ENCODE data around the gene AKR1B1. TPM values are rescaled to one million over a fixed set of nuclear protein-coding genes. Genes with fewer than 3 reads are reported as not detected.
"Not testable (repeated sequence)": the region's sequence is repeated elsewhere in the genome, so short reads cannot be mapped to it uniquely, and the experiment has no call there.

The AKR1B1 gene
- total RNA-seq, 4 donors from 2014 or later, result 17.8 to 47.5 (median 31.0) TPM

DNA sequence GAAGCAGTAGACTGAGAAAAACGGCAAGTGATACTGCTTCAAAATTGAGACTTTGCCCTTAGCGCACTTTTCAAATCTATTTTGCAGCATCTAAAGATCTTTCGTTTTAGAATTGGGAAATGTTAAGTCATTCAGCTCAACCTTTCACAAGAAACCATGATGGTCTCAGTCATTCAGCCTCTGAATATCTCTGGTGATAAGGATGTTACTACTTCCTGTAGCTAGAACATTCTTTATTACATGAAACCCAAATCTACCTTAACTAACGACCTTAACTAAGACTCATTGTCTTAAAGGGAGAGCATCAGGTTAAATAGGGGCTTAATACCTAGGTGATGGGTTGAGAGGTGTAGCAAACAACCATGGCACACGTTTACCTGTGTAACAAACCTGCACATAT, 42.1 kb upstream of the AKR1B1 start:
- H3K27ac ChIP-seq, result no peak overlapping the region
- WGBS, 2 donors, result 59 to 72% methylated on average over 5 of the region's 5 CpGs
- no peaks in the 10 kb centered on the region for H3K36me3 ChIP-seq
- no peak overlapping the region for H3K4me3 ChIP-seq
- H3K27me3 ChIP-seq, result no peaks in the 10 kb centered on the region
- TF ChIP-seq, protein P1, sequence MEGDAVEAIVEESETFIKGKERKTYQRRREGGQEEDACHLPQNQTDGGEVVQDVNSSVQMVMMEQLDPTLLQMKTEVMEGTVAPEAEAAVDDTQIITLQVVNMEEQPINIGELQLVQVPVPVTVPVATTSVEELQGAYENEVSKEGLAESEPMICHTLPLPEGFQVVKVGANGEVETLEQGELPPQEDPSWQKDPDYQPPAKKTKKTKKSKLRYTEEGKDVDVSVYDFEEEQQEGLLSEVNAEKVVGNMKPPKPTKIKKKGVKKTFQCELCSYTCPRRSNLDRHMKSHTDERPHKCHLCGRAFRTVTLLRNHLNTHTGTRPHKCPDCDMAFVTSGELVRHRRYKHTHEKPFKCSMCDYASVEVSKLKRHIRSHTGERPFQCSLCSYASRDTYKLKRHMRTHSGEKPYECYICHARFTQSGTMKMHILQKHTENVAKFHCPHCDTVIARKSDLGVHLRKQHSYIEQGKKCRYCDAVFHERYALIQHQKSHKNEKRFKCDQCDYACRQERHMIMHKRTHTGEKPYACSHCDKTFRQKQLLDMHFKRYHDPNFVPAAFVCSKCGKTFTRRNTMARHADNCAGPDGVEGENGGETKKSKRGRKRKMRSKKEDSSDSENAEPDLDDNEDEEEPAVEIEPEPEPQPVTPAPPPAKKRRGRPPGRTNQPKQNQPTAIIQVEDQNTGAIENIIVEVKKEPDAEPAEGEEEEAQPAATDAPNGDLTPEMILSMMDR (IDR thresholded peaks at IDR 0.05), result no peak
- TF ChIP-seq POLR2A (IDR thresholded peaks at IDR 0.05), result no peak
- no peaks in the 10 kb centered on the region for H3K9me3 ChIP-seq
- peaks cover 0 to 6% (median 0%) of the 10 kb centered on the region in 3 donors for H3K4me1 ChIP-seq
- intact Hi-C loops (cut with DNase I), result no loop called here
- DNase-seq, result no peak

DNA sequence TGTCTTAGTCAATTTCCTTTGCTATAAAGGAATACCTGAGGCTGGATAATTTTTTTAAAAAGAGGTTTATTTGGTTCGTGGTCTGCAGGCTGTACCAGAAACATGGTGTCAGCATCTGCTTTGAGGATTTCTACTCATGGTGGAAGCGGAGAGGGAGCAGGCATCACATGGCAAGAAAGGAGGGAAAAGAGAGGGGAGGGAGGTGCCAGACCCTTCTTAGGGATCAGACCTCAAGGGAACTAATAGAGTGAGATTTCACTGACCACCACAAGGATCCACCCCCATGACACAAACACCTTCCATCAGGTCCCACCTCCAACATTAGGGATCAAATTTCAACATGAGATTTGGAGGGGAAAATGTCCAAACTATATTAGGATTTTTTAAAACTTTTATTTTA, 41.5 kb upstream of the AKR1B1 start:
- intact Hi-C loops (cut with DNase I), result no loop called here
- DNase-seq, result no peak
- H3K9me3 ChIP-seq, result no peaks in the 10 kb centered on the region
- TF ChIP-seq, protein P1 (IDR thresholded peaks at IDR 0.05), result no peak
- TF ChIP-seq POLR2A (IDR thresholded peaks at IDR 0.05), result no peak
- H3K4me3 ChIP-seq, result no peak overlapping the region
- peaks cover 0 to 6% (median 0%) of the 10 kb centered on the region in 3 donors for H3K4me1 ChIP-seq
- no peaks in the 10 kb centered on the region for H3K27me3 ChIP-seq
- WGBS, 2 donors, result 82 to 93% methylated on average over 2 of the region's 2 CpGs
- H3K27ac ChIP-seq, result no peak overlapping the region
- H3K36me3 ChIP-seq, result no peaks in the 10 kb centered on the region

DNA sequence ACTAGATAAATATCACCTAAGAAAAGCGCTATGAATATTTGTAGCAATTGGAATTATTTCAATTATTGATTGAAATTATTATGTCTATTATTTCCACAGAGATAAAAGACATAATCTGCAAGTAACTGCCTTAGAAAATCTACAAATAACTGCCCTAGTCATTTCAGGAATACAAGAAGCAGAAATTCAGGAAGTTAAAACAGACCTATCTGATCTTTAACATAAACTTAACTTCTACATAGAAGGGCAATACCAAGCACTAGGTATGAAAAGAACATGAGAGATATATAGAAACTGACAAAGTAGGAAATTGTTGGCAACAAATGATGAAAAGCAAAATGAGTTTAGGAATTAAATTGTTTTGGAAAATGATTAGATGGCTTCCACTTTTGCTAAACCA, 36.6 kb upstream of the AKR1B1 start:
- no peaks in the 10 kb centered on the region for H3K9me3 ChIP-seq
- WGBS, 2 donors, result 80 to 81% methylated on average over 1 of the region's 1 CpG
- no peaks in the 10 kb centered on the region for H3K4me1 ChIP-seq
- DNase-seq, result no peak
- intact Hi-C loops (cut with DNase I), result no loop called here
- no peak for TF ChIP-seq POLR2A (IDR thresholded peaks at IDR 0.05)
- TF ChIP-seq, protein P1 (IDR thresholded peaks at IDR 0.05), result no peak
- H3K27ac ChIP-seq, result no peak overlapping the region
- H3K27me3 ChIP-seq, result peaks cover 0 to 10% (median 0%) of the 10 kb centered on the region in 4 donors
- no peaks in the 10 kb centered on the region for H3K36me3 ChIP-seq
- H3K4me3 ChIP-seq, result no peak overlapping the region

DNA sequence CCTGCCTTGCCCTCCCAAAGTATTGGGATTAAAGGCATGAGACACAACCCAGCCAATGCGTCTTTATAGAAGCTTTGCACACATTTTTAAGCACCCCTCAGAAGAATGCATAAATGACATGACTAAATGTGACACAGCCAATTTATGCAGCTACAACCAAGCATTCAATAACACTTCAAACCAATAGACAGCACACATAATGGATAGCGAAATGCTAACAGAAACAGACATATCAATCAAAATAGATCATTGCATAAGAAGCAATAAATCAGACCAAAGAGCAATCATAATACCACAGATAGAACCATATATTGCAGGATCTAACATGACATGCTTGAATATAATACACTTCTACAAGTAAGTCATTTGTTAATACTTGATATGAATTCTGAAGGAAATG, 34.2 kb upstream of the AKR1B1 start:
- TF ChIP-seq, protein P1 (IDR thresholded peaks at IDR 0.05), result no peak
- TF ChIP-seq POLR2A (IDR thresholded peaks at IDR 0.05), result no peak
- H3K9me3 ChIP-seq, result no peaks in the 10 kb centered on the region
- H3K36me3 ChIP-seq, result no peaks in the 10 kb centered on the region
- H3K27me3 ChIP-seq, result peaks cover 0 to 10% (median 0%) of the 10 kb centered on the region in 4 donors
- no peak for DNase-seq
- no peak overlapping the region for H3K27ac ChIP-seq
- no peaks in the 10 kb centered on the region for H3K4me1 ChIP-seq
- WGBS, 2 donors, result 65 to 80% methylated on average over 2 of the region's 2 CpGs
- no peak overlapping the region for H3K4me3 ChIP-seq
- intact Hi-C loops (cut with DNase I), result no loop called here

DNA sequence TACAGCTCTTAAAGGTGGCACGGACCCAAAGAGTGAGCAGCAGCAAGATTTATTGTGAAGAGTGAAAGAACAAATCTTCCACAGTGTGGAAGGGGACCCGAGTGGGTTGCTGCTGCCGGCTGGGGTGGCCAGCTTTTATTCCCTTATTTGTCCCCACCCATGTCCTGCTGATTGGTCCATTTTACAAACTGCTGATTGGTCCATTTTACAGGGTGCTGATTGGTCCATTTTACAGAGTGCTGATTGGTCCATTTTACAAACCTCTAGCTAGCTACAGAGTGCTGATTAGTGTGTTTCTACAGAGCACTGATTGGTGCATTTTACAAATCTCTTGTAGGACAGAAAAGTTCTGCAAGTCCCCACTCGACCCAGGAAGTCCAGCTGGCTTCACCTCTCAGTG, 28.8 kb upstream of the AKR1B1 start:
- H3K27ac ChIP-seq; H3K4me3 ChIP-seq; H3K9me3 ChIP-seq; H3K4me1 ChIP-seq; H3K36me3 ChIP-seq; DNase-seq; intact Hi-C loops (cut with DNase I): not testable (repeated sequence)
- WGBS, 2 donors, result 85 to 87% methylated on average over 3 of the region's 4 CpGs
- H3K27me3 ChIP-seq, result peaks cover 0 to 13% (median 0%) of the 10 kb centered on the region in 4 donors

DNA sequence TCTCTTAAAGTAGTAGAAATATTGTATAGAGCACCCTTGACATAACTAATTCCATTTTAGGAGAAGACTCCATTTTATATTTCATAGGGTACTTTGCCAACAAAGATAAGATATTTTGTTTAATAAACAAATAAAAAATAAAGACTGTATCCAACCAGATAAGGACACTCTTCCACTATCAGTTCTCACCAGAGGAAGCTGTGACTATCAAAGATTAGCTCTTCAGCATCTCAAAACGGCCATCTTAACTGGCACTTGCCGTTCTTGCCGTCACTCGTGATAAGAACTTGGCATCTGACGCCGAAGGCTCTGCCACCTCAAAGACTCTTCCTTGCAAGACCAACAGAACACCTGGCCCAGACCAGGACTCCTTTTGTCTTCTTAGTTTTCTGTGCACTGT, 26.3 kb upstream of the AKR1B1 start:
- DNase-seq, result no peak
- Histone ChIP-seq H3K4me1 (peaks cover 0 to 7% (median 0%) of the 10 kb centered on the region in 3 donors), H3K27ac (no peak overlapping the region), H3K9me3 (no peaks in the 10 kb centered on the region), H3K4me3 (no peak overlapping the region), H3K36me3 (no peaks in the 10 kb centered on the region), H3K27me3 (peaks cover 0 to 12% (median 0%) of the 10 kb centered on the region in 4 donors)
- TF ChIP-seq, protein P1 (IDR thresholded peaks at IDR 0.05), result no peak
- TF ChIP-seq POLR2A (IDR thresholded peaks at IDR 0.05), result no peak
- 89 to 92% methylated on average over 6 of the region's 6 CpGs for WGBS, 2 donors
- intact Hi-C loops (cut with DNase I), result no loop called here

Measured in esophagus squamous epithelium (tissue), 5 donors.